Type B pancreatic cell (in vitro differentiated cells): ENCODE data around the gene MMP25. TPM values are rescaled to one million over a fixed set of nuclear protein-coding genes. Genes with fewer than 3 reads are reported as not detected.
"Not testable (repeated sequence)": the region's sequence is repeated elsewhere in the genome, so short reads cannot be mapped to it uniquely, and the experiment has no call there.

Experiments
- DNase-seq: peaks from one replicate; pipeline ENCODE4 v3.0.0; 2021; ENCODE audit warnings: mixed read lengths; ENCODE audit not compliant: unreplicated experiment; ENCODE audit errors: extremely low spot score
- H3K27ac Mint-ChIP-seq: 2 replicates; pipeline ENCODE4 v1.8.0; 2021; ENCODE audit warnings: mild to moderate bottlenecking, mixed read lengths
- H3K27me3 Mint-ChIP-seq: 2 replicates; pipeline ENCODE4 v1.8.0; 2021; ENCODE audit warnings: mixed read lengths
- H3K36me3 Mint-ChIP-seq: 2 replicates; pipeline ENCODE4 v1.8.0; 2021; ENCODE audit warnings: mixed read lengths
- H3K4me1 Mint-ChIP-seq: one replicate; pipeline ENCODE4 v1.8.0; 2021; ENCODE audit warnings: mixed read lengths; ENCODE audit not compliant: unreplicated experiment
- H3K4me3 Mint-ChIP-seq: 2 replicates; pipeline ENCODE4 v1.8.0; 2021; ENCODE audit warnings: mild to moderate bottlenecking, mixed read lengths
- H3K9me3 Mint-ChIP-seq: 2 replicates; pipeline ENCODE4 v1.8.0; 2021; ENCODE audit warnings: mixed read lengths
- total RNA-seq: library from RNA; stranded (reverse); gene quantifications from 2 replicates; pipeline ENCODE4 v1.2.1, GENCODE V29; 2021; ENCODE audit warnings: low replicate concordance
- TF ChIP-seq, protein P1 (sequence below): fragments of 200-600 bp; sonication (generic); conservative IDR thresholded peaks from 2 replicates; pipeline ENCODE4 v1.5.0; 2021; ENCODE audit warnings: antibody characterized with exemption, mild to moderate bottlenecking

MMP25 gene
- total RNA-seq, 1 donor from 2014 or later = 0.14 TPM

DNA sequence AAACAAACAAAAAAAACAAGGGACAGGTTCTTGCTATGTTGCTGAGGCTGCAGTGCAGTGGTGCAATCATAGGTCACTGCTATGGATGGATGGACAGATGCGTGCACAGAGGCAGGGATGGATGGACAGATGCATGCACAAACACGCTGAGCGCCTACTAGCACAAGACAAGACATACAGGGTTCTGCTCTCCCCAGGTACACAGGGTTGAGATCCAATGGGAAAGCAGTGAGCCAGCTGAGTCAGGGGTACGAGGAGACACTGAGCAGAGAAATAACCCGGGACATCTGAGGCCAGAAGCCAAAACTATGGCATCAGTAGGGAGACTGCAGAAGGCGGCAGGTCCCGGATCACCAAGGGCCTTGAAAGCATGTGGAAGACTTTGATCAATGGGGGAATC lies 25.3 kb downstream of the MMP25 start:
- no peaks in the 10 kb centered on the region for H3K9me3 Mint-ChIP-seq
- H3K4me3 Mint-ChIP-seq = no peak overlapping the region
- H3K36me3 Mint-ChIP-seq = no peaks in the 10 kb centered on the region
- H3K27me3 Mint-ChIP-seq = peaks cover 30% of the 10 kb centered on the region
- TF ChIP-seq, protein P1, sequence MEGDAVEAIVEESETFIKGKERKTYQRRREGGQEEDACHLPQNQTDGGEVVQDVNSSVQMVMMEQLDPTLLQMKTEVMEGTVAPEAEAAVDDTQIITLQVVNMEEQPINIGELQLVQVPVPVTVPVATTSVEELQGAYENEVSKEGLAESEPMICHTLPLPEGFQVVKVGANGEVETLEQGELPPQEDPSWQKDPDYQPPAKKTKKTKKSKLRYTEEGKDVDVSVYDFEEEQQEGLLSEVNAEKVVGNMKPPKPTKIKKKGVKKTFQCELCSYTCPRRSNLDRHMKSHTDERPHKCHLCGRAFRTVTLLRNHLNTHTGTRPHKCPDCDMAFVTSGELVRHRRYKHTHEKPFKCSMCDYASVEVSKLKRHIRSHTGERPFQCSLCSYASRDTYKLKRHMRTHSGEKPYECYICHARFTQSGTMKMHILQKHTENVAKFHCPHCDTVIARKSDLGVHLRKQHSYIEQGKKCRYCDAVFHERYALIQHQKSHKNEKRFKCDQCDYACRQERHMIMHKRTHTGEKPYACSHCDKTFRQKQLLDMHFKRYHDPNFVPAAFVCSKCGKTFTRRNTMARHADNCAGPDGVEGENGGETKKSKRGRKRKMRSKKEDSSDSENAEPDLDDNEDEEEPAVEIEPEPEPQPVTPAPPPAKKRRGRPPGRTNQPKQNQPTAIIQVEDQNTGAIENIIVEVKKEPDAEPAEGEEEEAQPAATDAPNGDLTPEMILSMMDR = no peak
- no peak for DNase-seq
- no peak overlapping the region for H3K27ac Mint-ChIP-seq
- no peaks in the 10 kb centered on the region for H3K4me1 Mint-ChIP-seq

GRCh38 chr16:3072148-3072547 lies 25.8 kb downstream of the MMP25 start:
- H3K9me3 Mint-ChIP-seq, H3K36me3 Mint-ChIP-seq, H3K4me1 Mint-ChIP-seq, DNase-seq, H3K4me3 Mint-ChIP-seq, H3K27ac Mint-ChIP-seq: not testable (repeated sequence)
- H3K27me3 Mint-ChIP-seq = peaks cover 34% of the 10 kb centered on the region

DNA sequence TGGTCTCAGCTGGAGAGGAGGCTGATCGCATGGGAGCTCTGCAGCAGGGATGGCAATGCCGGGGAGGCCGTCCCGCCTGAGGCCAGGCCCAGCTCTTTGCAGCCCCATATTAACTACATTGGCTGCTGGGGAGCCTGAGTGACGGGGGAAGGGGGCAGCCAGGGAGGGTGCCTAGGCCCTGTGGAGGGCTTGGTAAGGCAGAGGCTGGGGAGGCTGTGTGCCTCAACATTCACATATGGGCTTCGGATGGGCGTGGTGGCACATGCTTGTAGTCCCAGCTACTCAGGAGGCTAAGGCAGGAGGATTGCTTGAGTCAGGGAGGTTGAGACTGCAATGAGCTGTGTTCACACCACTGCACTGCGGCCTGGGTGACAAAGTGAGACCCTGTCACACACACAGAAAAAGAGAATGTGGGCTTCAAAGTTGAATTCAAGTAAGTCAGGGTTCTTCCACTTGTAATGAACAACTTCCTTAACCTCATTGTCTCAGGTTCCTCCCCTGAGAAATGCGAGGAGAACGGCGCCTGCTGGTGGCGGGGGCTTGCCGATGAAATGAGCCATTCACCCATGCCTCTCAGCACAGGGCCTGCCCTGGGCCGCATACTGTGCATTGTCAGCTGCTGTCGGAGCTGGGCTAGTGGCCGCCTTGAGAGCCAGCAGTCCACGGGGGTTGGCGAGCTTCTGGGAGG lies 26.4 kb downstream of the MMP25 start:
- H3K9me3 Mint-ChIP-seq, H3K4me3 Mint-ChIP-seq, DNase-seq, H3K36me3 Mint-ChIP-seq, H3K4me1 Mint-ChIP-seq, H3K27ac Mint-ChIP-seq: not testable (repeated sequence)
- peaks cover 36% of the 10 kb centered on the region for H3K27me3 Mint-ChIP-seq

DNA sequence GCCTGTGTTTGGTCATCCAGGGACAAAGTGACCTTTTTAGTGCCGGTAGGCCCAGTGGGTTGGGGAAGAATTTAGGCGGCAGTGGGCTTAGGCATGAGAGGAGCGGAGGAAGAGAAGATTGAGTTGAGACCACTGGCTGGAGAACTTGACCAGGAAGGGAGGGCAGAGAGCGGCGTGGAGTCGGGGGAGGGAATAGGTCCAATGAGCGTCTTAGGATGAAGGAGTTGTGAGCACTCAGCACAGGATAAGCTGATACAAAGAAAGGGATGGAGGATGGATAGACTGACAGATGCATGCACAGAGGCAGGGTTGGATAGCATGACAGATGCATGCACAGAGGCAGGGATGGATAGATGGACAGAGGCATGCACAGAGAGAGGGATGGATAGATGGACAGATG lies 27.1 kb downstream of the MMP25 start:
- no peak overlapping the region for H3K4me3 Mint-ChIP-seq
- TF ChIP-seq, protein P1 = no peak
- no peaks in the 10 kb centered on the region for H3K9me3 Mint-ChIP-seq
- H3K4me1 Mint-ChIP-seq = no peaks in the 10 kb centered on the region
- H3K27ac Mint-ChIP-seq = no peak overlapping the region
- no peaks in the 10 kb centered on the region for H3K36me3 Mint-ChIP-seq
- peaks cover 39% of the 10 kb centered on the region for H3K27me3 Mint-ChIP-seq
- DNase-seq = no peak

DNA sequence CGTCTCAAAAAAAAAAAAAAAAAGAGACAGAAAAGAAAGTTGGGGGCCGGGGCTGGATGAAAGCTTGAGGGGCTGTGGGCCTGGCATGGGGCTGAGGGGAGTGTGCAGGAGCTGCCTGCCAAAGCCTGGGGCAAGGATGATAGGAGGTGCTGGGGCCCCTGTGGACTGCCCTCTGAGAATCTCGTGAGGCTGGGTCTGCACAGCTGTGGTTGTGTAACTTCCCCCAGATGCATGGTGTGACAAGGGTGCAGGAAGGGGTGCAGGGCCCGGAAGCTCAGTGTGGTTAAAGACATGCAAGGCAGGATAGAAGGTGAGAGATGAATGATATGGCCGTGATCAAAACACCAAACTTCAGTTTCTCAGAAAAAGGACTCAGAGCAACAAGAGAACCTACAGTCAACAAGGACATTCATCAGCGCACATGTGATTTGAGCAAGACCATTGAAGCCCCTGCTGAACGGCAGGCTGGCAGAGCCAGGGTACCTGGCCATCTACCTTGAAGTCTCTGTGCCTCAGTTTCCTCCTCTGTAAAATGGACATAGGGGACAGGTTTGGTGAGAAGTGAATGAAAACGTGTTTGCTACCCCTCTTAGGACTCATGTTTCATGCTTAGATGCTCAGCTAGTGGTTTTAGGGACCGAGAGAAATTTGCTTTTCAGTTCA lies 28.6 kb downstream of the MMP25 start:
- H3K4me1 Mint-ChIP-seq = no peaks in the 10 kb centered on the region
- DNase-seq = no peak
- H3K27ac Mint-ChIP-seq = no peak overlapping the region
- peaks cover 49% of the 10 kb centered on the region for H3K27me3 Mint-ChIP-seq
- H3K9me3 Mint-ChIP-seq = no peaks in the 10 kb centered on the region
- H3K36me3 Mint-ChIP-seq = no peaks in the 10 kb centered on the region
- H3K4me3 Mint-ChIP-seq = no peak overlapping the region
- TF ChIP-seq, protein P1 = no peak

DNA sequence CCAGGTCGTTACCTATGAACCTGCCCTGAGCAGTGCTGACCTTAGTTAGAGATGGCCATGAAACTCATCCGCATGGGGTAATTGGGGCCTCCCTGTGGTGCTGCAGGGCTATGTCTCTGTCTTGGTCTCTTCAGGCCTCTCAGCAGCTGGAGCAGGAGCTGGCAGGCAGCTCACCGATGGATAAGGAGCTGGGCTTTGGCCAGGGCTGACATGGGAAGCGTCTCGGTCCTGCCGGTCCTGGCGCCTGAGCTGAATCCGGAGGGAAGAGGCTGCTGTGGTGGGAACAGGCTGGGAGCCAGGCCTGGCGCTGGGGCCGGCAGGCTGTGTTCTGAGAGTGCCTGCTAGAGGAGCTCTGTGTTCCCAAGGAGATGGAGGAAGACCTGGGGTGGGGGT lies 29.2 kb downstream of the MMP25 start:
- DNase-seq = no peak
- TF ChIP-seq, protein P1 = no peak
- H3K27ac Mint-ChIP-seq = no peak overlapping the region
- H3K36me3 Mint-ChIP-seq = no peaks in the 10 kb centered on the region
- H3K27me3 Mint-ChIP-seq = peaks cover 53% of the 10 kb centered on the region
- no peak overlapping the region for H3K4me3 Mint-ChIP-seq
- no peaks in the 10 kb centered on the region for H3K9me3 Mint-ChIP-seq
- no peaks in the 10 kb centered on the region for H3K4me1 Mint-ChIP-seq

DNA sequence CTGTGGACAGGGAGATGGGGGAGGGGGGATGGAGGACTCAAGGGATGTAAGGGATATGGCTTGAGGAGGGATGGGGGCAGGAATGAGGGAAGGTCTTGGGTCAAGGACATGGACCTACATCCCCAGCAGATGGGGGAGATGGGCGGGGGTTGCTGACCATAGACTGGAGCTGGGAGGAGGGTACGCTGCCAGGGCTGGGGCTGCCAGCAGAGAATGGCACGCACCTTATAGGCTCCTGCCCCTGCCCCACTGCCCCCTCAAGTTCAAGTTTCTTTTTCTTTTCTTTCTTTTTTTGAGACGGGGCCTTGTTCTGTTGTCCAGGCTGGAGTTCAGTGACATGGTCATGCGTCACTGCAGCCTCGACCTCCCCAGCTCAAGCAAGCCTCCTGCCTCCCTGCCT lies 29.6 kb downstream of the MMP25 start:
- not testable (repeated sequence) for DNase-seq, H3K27ac Mint-ChIP-seq, H3K9me3 Mint-ChIP-seq, H3K4me1 Mint-ChIP-seq, H3K4me3 Mint-ChIP-seq, H3K36me3 Mint-ChIP-seq
- H3K27me3 Mint-ChIP-seq = peaks cover 57% of the 10 kb centered on the region
